Upper lobe of left lung (tissue), 4 donors: ENCODE measurements around the gene CCSAP.

Experiments used
- CTCF ChIP-seq, 6 experiments: fragments of 450-650 bp in 4 of 6; fragments of 200-600 bp in 2 of 6; sonication (generic) in 2 of 6; IDR thresholded peaks; one replicate each; pipeline ENCODE4 v1.5.1; 2016 to 2019; ENCODE audit warnings: antibody characterized with exemption in 6 of 6
- EP300 ChIP-seq, 4 donors: sonication (generic); formaldehyde crosslinking; IDR thresholded peaks; one replicate each; pipeline ENCODE4 v1.5.1; 2017; ENCODE audit warnings: antibody characterized with exemption in 4 of 4, control low read depth in 2 of 4

DNA sequence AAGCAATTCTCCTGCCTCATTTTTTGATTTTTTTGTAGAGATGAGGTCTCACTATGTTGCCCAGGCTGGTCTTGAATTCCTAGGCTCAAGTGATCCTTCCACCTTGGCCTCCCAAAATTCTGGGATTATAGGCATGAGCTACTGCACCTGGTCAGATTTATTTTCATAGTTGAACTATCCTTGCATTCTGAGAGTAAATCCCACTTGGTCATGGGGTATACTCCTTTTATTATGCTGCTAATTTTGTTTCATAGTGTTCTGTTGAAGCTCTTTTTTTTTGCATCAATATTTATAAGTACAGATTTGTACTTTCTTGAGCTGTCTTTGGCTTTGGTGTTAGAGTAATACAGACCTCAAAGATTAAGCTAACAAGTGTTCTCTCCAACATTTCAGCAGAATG lies 12.8 kb upstream of the CCSAP start:
- no peak for TF ChIP-seq EP300 (IDR thresholded peaks at IDR 0.05)
- no peak for TF ChIP-seq CTCF (IDR thresholded peaks at IDR 0.05)
